ENCODE measurements around the gene CEBPG.

Gene CEBPG

DNA sequence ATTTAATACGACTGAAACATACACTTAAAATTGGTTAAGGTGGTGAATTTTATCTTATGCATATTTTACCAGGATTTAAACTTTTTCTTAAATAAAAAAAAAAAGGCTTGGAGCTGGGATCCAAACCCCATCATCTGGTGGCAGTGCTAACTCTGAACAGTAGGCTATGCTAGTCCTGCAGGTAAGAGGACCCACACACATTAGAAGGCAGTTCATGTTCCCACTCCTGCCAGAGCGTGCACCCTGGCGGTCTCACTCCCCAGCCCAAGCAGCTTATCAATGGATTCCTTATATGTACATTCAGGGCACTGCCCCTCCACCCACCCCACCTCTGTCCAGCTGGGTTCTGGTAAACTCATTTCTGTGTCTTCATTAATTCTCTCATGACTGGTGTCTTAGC lies 39.9 kb upstream of the CEBPG start:
- H3K4me3 ChIP-seq (ENCODE audit: low read depth, low read length) = no peak overlapping the region
- TF ChIP-seq, protein P1, sequence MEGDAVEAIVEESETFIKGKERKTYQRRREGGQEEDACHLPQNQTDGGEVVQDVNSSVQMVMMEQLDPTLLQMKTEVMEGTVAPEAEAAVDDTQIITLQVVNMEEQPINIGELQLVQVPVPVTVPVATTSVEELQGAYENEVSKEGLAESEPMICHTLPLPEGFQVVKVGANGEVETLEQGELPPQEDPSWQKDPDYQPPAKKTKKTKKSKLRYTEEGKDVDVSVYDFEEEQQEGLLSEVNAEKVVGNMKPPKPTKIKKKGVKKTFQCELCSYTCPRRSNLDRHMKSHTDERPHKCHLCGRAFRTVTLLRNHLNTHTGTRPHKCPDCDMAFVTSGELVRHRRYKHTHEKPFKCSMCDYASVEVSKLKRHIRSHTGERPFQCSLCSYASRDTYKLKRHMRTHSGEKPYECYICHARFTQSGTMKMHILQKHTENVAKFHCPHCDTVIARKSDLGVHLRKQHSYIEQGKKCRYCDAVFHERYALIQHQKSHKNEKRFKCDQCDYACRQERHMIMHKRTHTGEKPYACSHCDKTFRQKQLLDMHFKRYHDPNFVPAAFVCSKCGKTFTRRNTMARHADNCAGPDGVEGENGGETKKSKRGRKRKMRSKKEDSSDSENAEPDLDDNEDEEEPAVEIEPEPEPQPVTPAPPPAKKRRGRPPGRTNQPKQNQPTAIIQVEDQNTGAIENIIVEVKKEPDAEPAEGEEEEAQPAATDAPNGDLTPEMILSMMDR (IDR thresholded peaks at IDR 0.05; ENCODE audit: borderline replicate concordance, insufficient read depth, low read depth, low read length) = no peak

DNA sequence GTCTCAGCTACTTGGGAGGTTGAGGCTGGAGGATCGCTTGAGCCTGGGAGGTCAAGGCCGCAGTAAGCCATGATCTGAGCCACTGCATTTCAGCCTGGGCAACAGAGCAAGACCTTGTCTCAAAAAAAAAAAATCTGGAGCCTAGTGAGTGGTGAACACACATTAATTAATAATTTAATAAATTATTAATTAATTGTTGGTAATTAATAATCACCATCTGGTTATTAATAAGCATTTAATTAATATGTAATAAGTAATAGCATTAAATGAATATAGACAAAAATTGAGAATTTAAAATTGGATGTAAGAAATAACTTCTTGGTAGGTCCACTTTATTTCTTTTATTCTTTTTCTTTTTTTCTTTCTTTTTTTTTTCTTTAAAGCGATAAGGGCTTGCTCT lies 39.2 kb upstream of the CEBPG start:
- H3K4me3 ChIP-seq (ENCODE audit: low read depth, low read length) = no peak overlapping the region

DNA sequence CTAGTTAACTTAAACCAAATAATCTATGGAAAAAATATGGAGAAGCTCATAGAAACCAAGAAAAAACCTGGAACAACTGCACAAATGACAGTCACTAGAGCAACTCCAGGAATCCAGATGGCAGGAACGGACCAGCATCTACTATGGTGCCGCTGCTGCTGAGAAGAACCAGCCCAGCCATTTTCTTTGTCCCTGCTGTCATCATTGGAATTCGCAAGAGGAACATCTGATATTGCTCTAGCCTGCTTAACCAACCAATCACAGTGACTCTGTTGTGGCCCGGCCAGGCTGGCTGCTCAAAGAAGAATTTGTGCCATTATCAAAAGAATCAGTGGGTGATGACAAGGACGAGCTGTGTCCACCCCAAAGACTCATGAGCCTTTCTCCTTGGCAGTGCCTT lies 38.1 kb upstream of the CEBPG start:
- H3K4me3 ChIP-seq (ENCODE audit: low read depth, low read length) = no peak overlapping the region
- TF ChIP-seq, protein P1 (IDR thresholded peaks at IDR 0.05; ENCODE audit: borderline replicate concordance, insufficient read depth, low read depth, low read length) = no peak

More for the DNA sequence above, 39.2 kb upstream of the CEBPG start:
- TF ChIP-seq, protein P1 (IDR thresholded peaks at IDR 0.05; ENCODE audit: borderline replicate concordance, insufficient read depth, low read depth, low read length) = no peak

DNA sequence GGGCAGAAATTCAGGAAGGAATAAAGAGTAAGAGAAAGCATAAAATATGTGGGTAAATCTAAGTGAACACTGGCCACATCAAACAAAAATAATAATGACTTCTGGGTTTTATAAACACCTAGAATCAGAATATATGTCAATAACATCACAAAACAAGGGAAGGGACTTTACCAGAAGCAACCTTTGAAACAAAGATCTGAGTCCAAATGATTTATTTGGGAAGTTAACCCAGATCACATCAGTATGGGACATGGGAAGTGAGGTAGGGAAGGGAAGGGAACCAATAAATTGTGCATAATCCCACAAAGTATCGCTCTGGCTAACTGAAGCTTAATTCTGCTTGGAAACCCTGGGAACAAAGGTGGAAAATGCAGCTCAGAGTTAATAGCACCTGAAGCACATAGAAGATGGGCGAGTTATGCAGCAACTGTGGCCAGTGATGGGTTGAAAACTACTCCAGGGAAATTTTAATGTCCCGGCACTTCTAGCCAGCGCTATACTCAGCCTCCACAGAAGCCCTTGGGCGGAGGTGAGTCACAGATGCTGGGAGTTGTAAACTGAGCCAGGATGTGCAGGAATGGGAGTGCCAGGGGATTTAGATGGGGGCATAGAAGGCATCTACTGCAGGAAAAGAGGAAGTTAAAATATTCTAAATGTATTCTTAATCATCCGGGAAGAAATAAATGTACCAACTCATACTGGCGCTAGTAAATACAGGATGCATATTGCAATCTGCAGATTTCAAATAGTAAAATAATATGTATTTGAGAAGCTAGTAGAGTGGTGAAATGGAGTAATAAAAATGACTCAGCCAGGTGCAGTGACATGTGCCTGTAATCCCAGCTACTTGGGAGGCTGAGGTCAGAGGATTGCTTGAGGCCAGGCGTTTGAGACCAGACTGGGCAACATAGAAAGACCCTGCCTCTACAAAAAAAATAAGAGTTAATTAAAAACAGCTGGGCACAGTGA lies 34.2 kb upstream of the CEBPG start:
- H3K4me3 ChIP-seq (ENCODE audit: low read depth, low read length) = no peak overlapping the region
- TF ChIP-seq, protein P1 (IDR thresholded peaks at IDR 0.05; ENCODE audit: borderline replicate concordance, insufficient read depth, low read depth, low read length) = no peak

DNA sequence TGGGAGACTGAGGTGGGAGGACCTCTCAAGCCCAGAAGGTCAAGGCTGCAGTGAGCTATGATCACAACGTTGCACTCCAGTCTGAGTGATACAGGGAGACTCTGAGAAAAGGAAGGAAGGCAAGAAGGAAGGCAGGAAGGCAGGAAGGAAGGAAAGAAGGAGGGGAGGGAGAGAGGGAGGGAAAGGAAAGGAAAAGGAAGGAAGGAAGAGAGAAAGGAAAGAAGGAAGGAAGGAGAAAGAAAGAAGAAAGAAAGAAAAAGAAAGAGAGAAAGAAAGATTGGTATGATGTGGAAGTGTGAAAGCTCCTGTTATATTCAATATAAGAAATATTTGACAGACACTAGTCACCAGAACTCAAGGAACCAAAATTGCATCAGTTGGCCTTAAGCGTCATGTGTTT lies 32.5 kb upstream of the CEBPG start:
- TF ChIP-seq, protein P1 (IDR thresholded peaks at IDR 0.05; ENCODE audit: borderline replicate concordance, insufficient read depth, low read depth, low read length) = no peak
- no peak overlapping the region for H3K4me3 ChIP-seq (ENCODE audit: low read depth, low read length)

DNA sequence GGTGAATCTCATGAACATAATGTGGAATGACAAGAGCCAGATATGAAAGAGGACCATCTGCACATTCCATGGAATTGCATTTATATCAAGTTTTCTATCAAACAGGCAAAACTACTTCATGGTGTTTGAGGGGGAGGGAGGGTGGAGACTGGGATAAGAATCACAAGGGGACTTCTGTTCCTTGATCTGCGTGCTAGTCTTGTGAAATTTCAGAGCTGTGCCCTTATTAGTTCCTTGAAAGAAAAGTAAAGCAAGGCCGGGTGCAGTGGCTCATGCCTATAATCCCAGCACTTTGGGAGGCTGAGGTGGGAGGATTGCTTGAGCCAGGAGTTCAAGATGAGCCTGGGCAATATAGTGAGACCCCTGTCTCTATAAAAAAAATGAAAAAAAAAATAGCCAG lies 30.2 kb upstream of the CEBPG start:
- no peak overlapping the region for H3K4me3 ChIP-seq (ENCODE audit: low read depth, low read length)
- TF ChIP-seq, protein P1 (IDR thresholded peaks at IDR 0.05; ENCODE audit: borderline replicate concordance, insufficient read depth, low read depth, low read length) = no peak
